ENCODE data around the gene HACL1.

HACL1 gene

DNA sequence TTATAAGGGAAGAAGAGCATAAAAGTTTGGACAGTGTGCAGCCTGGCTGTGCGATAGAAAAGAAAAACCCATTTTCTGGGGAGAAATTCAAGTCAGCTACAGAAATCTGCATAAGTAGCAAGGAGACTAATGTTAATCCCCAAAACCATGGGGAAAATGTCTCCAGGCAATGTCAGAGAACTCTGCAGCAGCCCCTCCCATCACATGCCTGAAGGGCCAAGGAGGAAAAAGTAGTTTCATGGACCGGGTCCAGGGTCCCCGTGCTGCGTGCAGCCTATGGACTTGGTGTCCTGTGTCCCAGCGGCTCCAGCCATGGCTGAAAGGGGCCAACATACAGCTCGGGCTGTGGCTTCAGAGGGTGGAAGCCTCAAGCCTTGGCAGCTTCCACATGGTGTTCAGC is 51.5 kb downstream of the HACL1 start:
- H3K4me1 Mint-ChIP-seq = no peaks in the 10 kb centered on the region
- no peak overlapping the region for H3K27ac Mint-ChIP-seq
- peaks cover 10% of the 10 kb centered on the region for H3K9me3 Mint-ChIP-seq
- H3K36me3 Mint-ChIP-seq (ENCODE audit: low read depth) = peaks cover 36% of the 10 kb centered on the region
- TF ChIP-seq, protein P1, sequence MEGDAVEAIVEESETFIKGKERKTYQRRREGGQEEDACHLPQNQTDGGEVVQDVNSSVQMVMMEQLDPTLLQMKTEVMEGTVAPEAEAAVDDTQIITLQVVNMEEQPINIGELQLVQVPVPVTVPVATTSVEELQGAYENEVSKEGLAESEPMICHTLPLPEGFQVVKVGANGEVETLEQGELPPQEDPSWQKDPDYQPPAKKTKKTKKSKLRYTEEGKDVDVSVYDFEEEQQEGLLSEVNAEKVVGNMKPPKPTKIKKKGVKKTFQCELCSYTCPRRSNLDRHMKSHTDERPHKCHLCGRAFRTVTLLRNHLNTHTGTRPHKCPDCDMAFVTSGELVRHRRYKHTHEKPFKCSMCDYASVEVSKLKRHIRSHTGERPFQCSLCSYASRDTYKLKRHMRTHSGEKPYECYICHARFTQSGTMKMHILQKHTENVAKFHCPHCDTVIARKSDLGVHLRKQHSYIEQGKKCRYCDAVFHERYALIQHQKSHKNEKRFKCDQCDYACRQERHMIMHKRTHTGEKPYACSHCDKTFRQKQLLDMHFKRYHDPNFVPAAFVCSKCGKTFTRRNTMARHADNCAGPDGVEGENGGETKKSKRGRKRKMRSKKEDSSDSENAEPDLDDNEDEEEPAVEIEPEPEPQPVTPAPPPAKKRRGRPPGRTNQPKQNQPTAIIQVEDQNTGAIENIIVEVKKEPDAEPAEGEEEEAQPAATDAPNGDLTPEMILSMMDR (IDR thresholded peaks at IDR 0.05; ENCODE audit: unreplicated experiment in 3 of 3) = no peak
- no peak overlapping the region for H3K4me3 Mint-ChIP-seq
- H3K27me3 Mint-ChIP-seq (ENCODE audit: low read depth) = no peaks in the 10 kb centered on the region

DNA sequence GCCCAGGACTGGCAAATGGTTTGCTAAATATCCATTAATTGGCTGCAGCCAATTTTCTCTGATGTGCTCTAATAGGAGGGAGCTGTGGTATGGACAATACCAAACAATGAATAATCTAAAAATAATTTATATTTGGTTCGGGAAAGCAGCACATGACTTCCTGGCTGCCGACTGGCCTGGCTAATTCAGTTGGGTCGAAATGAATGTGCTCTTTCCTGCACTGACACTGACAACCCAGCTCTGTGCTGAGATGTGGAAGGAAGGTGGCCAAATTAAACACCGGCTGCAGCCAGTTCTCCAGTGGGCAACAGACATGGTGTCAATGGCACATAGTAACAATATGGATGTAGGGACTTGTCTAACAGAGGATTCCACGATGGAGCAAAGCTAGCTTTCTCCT is 58.8 kb downstream of the HACL1 start:
- no peaks in the 10 kb centered on the region for H3K4me1 Mint-ChIP-seq
- TF ChIP-seq, protein P1 (IDR thresholded peaks at IDR 0.05; ENCODE audit: unreplicated experiment in 3 of 3) = no peak
- H3K36me3 Mint-ChIP-seq (ENCODE audit: low read depth) = peaks cover 5% of the 10 kb centered on the region
- no peak overlapping the region for H3K27ac Mint-ChIP-seq
- H3K4me3 Mint-ChIP-seq = no peak overlapping the region
- no peaks in the 10 kb centered on the region for H3K27me3 Mint-ChIP-seq (ENCODE audit: low read depth)
- peaks cover 5% of the 10 kb centered on the region for H3K9me3 Mint-ChIP-seq

DNA sequence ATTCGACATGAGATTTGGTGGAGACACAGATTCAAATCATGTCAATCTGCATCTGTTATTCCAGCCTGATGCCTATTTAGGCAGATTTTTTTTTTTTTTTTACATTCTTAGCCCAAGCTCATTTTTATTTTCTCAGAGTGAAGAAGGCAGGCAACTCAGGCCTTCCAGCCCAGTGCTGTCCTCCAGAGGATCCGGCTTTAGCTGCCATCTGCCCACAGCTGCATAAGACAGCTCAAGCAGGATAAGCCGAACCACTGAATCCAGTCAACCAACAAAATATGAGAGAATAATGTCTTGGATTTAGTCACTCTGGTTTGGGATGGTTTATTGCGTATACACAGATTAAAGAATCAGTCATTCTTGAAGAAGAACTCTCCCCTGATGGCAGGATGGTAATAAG is 60.0 kb downstream of the HACL1 start:
- Mint-ChIP-seq H3K36me3 (ENCODE audit: low read depth) (peaks cover 5% of the 10 kb centered on the region), H3K4me1 (no peaks in the 10 kb centered on the region), H3K9me3 (peaks cover 3% of the 10 kb centered on the region), H3K4me3 (no peak overlapping the region), H3K27me3 (ENCODE audit: low read depth) (no peaks in the 10 kb centered on the region), H3K27ac (no peak overlapping the region)
- TF ChIP-seq, protein P1 (IDR thresholded peaks at IDR 0.05; ENCODE audit: unreplicated experiment in 3 of 3) = no peak

DNA sequence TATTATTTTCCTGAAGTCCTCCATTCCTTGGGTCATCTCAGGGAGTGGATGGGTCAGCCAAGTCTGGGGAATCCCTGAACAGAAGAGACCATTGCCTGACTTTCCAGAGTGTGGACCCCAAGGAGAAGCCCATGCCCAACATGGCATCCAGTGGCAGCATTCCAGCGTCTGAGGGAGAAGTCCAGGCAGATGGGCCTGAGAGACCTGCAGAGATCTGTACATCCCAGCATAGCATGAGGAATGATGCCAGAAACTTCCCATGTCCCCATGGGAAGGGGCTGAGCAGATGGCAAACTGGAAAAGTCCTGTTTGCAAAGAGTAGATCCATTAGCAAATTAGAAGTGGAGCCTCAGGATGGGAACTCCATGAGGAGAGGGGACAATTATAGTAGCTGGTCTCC is 62.3 kb downstream of the HACL1 start:
- H3K36me3 Mint-ChIP-seq (ENCODE audit: low read depth) = peaks cover 5% of the 10 kb centered on the region
- H3K4me3 Mint-ChIP-seq = no peak overlapping the region
- no peaks in the 10 kb centered on the region for H3K4me1 Mint-ChIP-seq
- no peaks in the 10 kb centered on the region for H3K27me3 Mint-ChIP-seq (ENCODE audit: low read depth)
- no peak overlapping the region for H3K27ac Mint-ChIP-seq
- TF ChIP-seq, protein P1 (IDR thresholded peaks at IDR 0.05; ENCODE audit: unreplicated experiment in 3 of 3) = no peak
- H3K9me3 Mint-ChIP-seq = no peaks in the 10 kb centered on the region

DNA sequence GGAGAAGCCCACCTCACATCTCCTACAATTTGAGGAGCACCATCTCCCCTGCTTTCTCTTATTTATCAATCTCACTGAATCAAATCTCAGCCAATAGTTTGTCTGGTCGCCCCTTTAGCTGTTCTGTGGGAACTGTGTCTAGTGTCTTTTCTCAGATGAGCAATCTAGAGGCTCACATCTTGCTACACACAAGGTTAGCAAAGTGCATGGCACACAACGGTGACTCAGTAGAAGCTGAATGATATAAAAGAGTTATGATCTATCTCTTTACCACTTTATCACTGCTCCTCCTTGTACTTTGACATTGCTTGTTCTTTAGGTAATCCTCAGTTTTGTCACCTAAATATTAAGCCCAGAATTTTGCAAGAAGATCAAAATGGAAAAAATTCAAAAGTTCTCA is 63.0 kb downstream of the HACL1 start:
- H3K27me3 Mint-ChIP-seq (ENCODE audit: low read depth) = no peaks in the 10 kb centered on the region
- H3K27ac Mint-ChIP-seq = no peak overlapping the region
- H3K4me1 Mint-ChIP-seq = no peaks in the 10 kb centered on the region
- TF ChIP-seq, protein P1 (IDR thresholded peaks at IDR 0.05; ENCODE audit: unreplicated experiment in 3 of 3) = no peak
- no peak overlapping the region for H3K4me3 Mint-ChIP-seq
- H3K9me3 Mint-ChIP-seq = no peaks in the 10 kb centered on the region
- H3K36me3 Mint-ChIP-seq (ENCODE audit: low read depth) = peaks cover 5% of the 10 kb centered on the region

DNA sequence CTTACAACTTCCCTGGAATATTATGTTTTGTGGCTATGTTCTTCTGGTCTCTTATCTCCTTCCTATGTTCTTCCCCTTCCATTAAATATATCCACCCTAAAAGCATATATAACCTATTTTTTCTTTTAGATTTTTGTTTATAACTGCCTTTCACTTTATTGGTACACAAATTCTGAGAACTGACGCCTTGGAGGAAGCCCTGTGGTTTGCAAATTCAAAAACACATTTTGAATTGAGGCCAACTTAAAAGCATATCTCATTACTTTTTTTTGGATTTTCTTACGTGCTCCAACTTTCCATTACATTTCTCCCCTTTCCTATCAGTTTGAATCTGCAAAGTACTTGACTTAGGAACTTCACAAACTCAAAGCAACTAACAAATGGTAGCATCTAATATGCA is 64.5 kb downstream of the HACL1 start:
- H3K4me1 Mint-ChIP-seq = no peaks in the 10 kb centered on the region
- H3K4me3 Mint-ChIP-seq = no peak overlapping the region
- H3K36me3 Mint-ChIP-seq (ENCODE audit: low read depth) = peaks cover 5% of the 10 kb centered on the region
- H3K27ac Mint-ChIP-seq = no peak overlapping the region
- TF ChIP-seq, protein P1 (IDR thresholded peaks at IDR 0.05; ENCODE audit: unreplicated experiment in 3 of 3) = no peak
- no peaks in the 10 kb centered on the region for H3K27me3 Mint-ChIP-seq (ENCODE audit: low read depth)
- no peaks in the 10 kb centered on the region for H3K9me3 Mint-ChIP-seq

Measured in nephron (organoid).